ENCODE results near the gene PHAF1.

DNA sequence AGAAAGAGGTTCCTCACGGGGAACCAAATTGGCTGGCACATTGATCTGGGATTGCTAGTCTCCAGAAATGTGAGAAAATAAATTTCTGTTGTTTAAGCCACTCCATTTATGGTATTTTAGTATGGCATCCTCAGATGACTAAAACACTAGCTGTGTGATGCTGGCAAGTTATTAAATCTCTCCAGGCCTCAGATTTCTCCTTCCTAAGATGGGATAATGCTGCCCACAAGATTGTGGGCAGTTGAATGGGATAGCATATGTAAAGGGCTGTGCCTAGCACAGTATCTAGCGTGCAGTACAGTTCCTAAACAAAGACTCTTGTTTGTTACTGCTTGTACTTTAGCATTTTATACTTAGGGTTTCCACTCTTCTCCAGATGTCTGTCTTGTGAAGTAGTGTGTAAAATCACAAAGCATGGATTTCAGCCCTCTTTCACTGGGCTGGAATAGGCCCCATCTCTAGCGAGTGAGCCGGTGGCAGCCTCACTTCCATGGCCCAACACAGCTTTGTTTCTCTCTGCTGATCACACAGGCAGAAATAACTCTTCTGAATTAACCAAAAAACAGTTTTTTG lies 38.2 kb upstream of the PHAF1 start:
- TF ChIP-seq, protein P1, sequence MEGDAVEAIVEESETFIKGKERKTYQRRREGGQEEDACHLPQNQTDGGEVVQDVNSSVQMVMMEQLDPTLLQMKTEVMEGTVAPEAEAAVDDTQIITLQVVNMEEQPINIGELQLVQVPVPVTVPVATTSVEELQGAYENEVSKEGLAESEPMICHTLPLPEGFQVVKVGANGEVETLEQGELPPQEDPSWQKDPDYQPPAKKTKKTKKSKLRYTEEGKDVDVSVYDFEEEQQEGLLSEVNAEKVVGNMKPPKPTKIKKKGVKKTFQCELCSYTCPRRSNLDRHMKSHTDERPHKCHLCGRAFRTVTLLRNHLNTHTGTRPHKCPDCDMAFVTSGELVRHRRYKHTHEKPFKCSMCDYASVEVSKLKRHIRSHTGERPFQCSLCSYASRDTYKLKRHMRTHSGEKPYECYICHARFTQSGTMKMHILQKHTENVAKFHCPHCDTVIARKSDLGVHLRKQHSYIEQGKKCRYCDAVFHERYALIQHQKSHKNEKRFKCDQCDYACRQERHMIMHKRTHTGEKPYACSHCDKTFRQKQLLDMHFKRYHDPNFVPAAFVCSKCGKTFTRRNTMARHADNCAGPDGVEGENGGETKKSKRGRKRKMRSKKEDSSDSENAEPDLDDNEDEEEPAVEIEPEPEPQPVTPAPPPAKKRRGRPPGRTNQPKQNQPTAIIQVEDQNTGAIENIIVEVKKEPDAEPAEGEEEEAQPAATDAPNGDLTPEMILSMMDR (IDR thresholded peaks at IDR 0.05 in 8 of 11, conservative IDR thresholded peaks at IDR 0.05 in 3 of 11), result no peak
- TF ChIP-seq POLR2AphosphoS5 (IDR thresholded peaks at IDR 0.05), result no peak
- TF ChIP-seq POLR2A (IDR thresholded peaks at IDR 0.05), result no peak
